Fibroblast of peridontal ligament (primary cell): ENCODE data around the gene DNAL1.
A peak's percentile ranks its signal among the peaks of the same experiment; 100 is the strongest.
"Not testable (repeated sequence)": the region's sequence is repeated elsewhere in the genome, so short reads cannot be mapped to it uniquely, and the experiment has no call there.

Experiments used
- DNase-seq: peaks from one replicate; pipeline ENCODE4 v3.0.0-alpha.2; 2010; ENCODE audit errors: extremely low read depth

DNAL1 gene

GRCh38 chr14:73644531-73645247 is at the start of gene DNAL1:
DNAL1 (plus strand) TSS chr14:73644986; CDS start chr14:73645040, 54 bp downstream.
- peak; percentile 86 for DNase-seq

GRCh38 chr14:73599499-73599898 is 45.3 kb upstream of the DNAL1 start:
- DNase-seq = no peak

GRCh38 chr14:73602994-73603393 is 41.8 kb upstream of the DNAL1 start:
- DNase-seq = no peak

GRCh38 chr14:73606271-73606670 is 38.5 kb upstream of the DNAL1 start:
- DNase-seq = no peak

GRCh38 chr14:73607241-73607640 is 37.5 kb upstream of the DNAL1 start:
- DNase-seq = no peak

GRCh38 chr14:73610687-73611086 is 34.1 kb upstream of the DNAL1 start:
- DNase-seq = no peak

GRCh38 chr14:73612339-73613045 is 32.3 kb upstream of the DNAL1 start, which contains the start of gene ACOT6:
ACOT6 (plus strand) TSS chr14:73612517; CDS start chr14:73612572, 55 bp downstream.
- DNase-seq = peak; percentile 58

- peak; percentile 28 for DNase-seq
Measured at GRCh38 chr14:73613046-73613383, 31.8 kb upstream of the DNAL1 start.

GRCh38 chr14:73613419-73613963 is 31.3 kb upstream of the DNAL1 start:
- no peak for DNase-seq

GRCh38 chr14:73616831-73617230 is 28.0 kb upstream of the DNAL1 start:
- DNase-seq = no peak

GRCh38 chr14:73619524-73619923 is 25.3 kb upstream of the DNAL1 start:
- no peak for DNase-seq

- no peak for DNase-seq
Measured at GRCh38 chr14:73620268-73620667, 24.5 kb upstream of the DNAL1 start.

- DNase-seq = no peak
Measured at GRCh38 chr14:73623504-73624054, 21.2 kb upstream of the DNAL1 start.

- no peak for DNase-seq
Measured at GRCh38 chr14:73625706-73626105, 19.1 kb upstream of the DNAL1 start.

- no peak for DNase-seq
Measured at GRCh38 chr14:73627151-73627558, 17.6 kb upstream of the DNAL1 start.

- no peak for DNase-seq
Measured at GRCh38 chr14:73630009-73630780, 14.6 kb upstream of the DNAL1 start.

GRCh38 chr14:73633116-73634010 is 11.4 kb upstream of the DNAL1 start:
- DNase-seq = peak; percentile 83

- DNase-seq = no peak
Measured at GRCh38 chr14:73634011-73634833, 10.6 kb upstream of the DNAL1 start.

GRCh38 chr14:73636355-73636754 is 8.4 kb upstream of the DNAL1 start:
- not testable (repeated sequence) for DNase-seq

- DNase-seq = no peak
Measured at GRCh38 chr14:73637830-73638229, 7.0 kb upstream of the DNAL1 start.
